ENCODE results near the gene TK1. TPM values are rescaled to one million over a fixed set of nuclear protein-coding genes. Genes with fewer than 3 reads are reported as not detected.

Gene TK1
- total RNA-seq, 4 donors from 2014 or later: 1.1 to 8.8 (median 2.7) TPM

- TF ChIP-seq CTCF (IDR thresholded peaks at IDR 0.05; ENCODE audit: low read depth): no peak
These were observed 18.5 kb downstream of the TK1 start, which contains the start of gene SYNGR2 for GRCh38 chr17:78168242-78168902. Gene SYNGR2 (plus strand): TSS chr17:78168581. CDS start chr17:78168617, 36 bp downstream.

GRCh38 chr17:78166416-78166815 is 20.4 kb downstream of the TK1 start:
- TF ChIP-seq CTCF (IDR thresholded peaks at IDR 0.05; ENCODE audit: low read depth): no peak

- TF ChIP-seq CTCF (IDR thresholded peaks at IDR 0.05; ENCODE audit: low read depth): no peak
These were observed 21.9 kb downstream of the TK1 start for GRCh38 chr17:78164748-78165607.

- TF ChIP-seq CTCF (IDR thresholded peaks at IDR 0.05; ENCODE audit: low read depth): no peak
These were observed 22.7 kb downstream of the TK1 start for GRCh38 chr17:78163881-78164747.

GRCh38 chr17:78159575-78160158 is 27.2 kb downstream of the TK1 start:
- no peak for TF ChIP-seq CTCF (IDR thresholded peaks at IDR 0.05; ENCODE audit: low read depth)

- no peak for TF ChIP-seq CTCF (IDR thresholded peaks at IDR 0.05; ENCODE audit: low read depth)
These were observed 31.7 kb downstream of the TK1 start for GRCh38 chr17:78154903-78155811.

All from subcutaneous adipose tissue (tissue), 4 donors.